OCI-LY1 (cell line): ENCODE measurements around the gene DHRS1.

Experiments used
- H2AFZ ChIP-seq: fragments of 200-600 bp; sonication (generic), shearing (Covaris generic); 2 replicates; pipeline ENCODE4 v1.6.0; 2014; ENCODE audit warnings: antibody characterized with exemption, mild to moderate bottlenecking, low read length
- H3F3A ChIP-seq: fragments of 200-600 bp; sonication (generic), shearing (Covaris generic); 2 replicates; pipeline ENCODE4 v1.6.0; 2014; ENCODE audit warnings: mild to moderate bottlenecking, antibody characterized with exemption, low read length, moderate library complexity; ENCODE audit not compliant: insufficient read depth
- H3K27ac ChIP-seq: fragments of 200-600 bp; sonication (generic); 2 replicates; pipeline ENCODE4 v1.5.1; 2014; ENCODE audit warnings: low read length, mixed run types, mild to moderate bottlenecking, low read depth; ENCODE audit not compliant: poor library complexity, severe bottlenecking
- H3K27me3 ChIP-seq: fragments of 200-600 bp; sonication (generic); 2 replicates; pipeline ENCODE4 v1.6.0; 2014; ENCODE audit warnings: antibody characterized with exemption, mild to moderate bottlenecking, low read length, moderate library complexity; ENCODE audit not compliant: insufficient read depth
- H3K36me3 ChIP-seq: fragments of 200-600 bp; sonication (generic); 2 replicates; pipeline ENCODE4 v1.6.1; 2014; ENCODE audit warnings: mild to moderate bottlenecking, antibody characterized with exemption, low read length, moderate library complexity, mixed read lengths; ENCODE audit not compliant: insufficient read depth
- H3K4me1 ChIP-seq: fragments of 200-600 bp; sonication (generic); 2 replicates; pipeline ENCODE4 v1.5.1; 2014; ENCODE audit warnings: mild to moderate bottlenecking, low read length, moderate library complexity; ENCODE audit not compliant: insufficient read depth, severe bottlenecking
- H3K4me2 ChIP-seq: fragments of 200-600 bp; sonication (generic), shearing (Covaris generic); 2 replicates; pipeline ENCODE4 v1.6.1; 2014; ENCODE audit warnings: low read length
- H3K4me3 ChIP-seq: fragments of 200-600 bp; sonication (generic); 2 replicates; pipeline ENCODE4 v1.5.1; 2014; ENCODE audit warnings: low read length, low read depth, mild to moderate bottlenecking, mixed read lengths; ENCODE audit not compliant: poor library complexity, severe bottlenecking
- H3K79me2 ChIP-seq: fragments of 200-600 bp; shearing (Covaris generic); 2 replicates; pipeline ENCODE4 v1.6.1; 2016; ENCODE audit warnings: mixed run types, low read length, mixed read lengths; ENCODE audit not compliant: insufficient read depth
- H3K9ac ChIP-seq: fragments of 200-600 bp; sonication (generic), shearing (Covaris generic); 2 replicates; pipeline ENCODE4 v1.6.1; 2014; ENCODE audit warnings: mild to moderate bottlenecking, low read length, mixed read lengths
- H3K9me2 ChIP-seq: fragments of 200-600 bp; sonication (generic), shearing (Covaris generic); 2 replicates; pipeline ENCODE4 v1.6.1; 2014; ENCODE audit warnings: low read depth, mild to moderate bottlenecking, low read length, mixed read lengths
- H3K9me3 ChIP-seq: fragments of 200-600 bp; shearing (Covaris generic); 2 replicates; pipeline ENCODE4 v1.6.1; 2014; ENCODE audit warnings: low read length, mixed read lengths
- H4K20me1 ChIP-seq: fragments of 200-600 bp; sonication (generic), shearing (Covaris generic); 2 replicates; pipeline ENCODE4 v1.6.0; 2016; ENCODE audit warnings: mild to moderate bottlenecking, low read length; ENCODE audit not compliant: insufficient read depth
- EZH2 ChIP-seq: fragments of 200-600 bp; sonication (generic), shearing (Covaris generic); IDR thresholded peaks from 2 replicates; pipeline ENCODE4 v1.8.0; 2017; ENCODE audit warnings: borderline replicate concordance, mixed run types, mild to moderate bottlenecking, antibody characterized with exemption, low read length, moderate library complexity, mixed read lengths
- TF ChIP-seq, protein P1 (sequence below): fragments of 200-600 bp; sonication (generic), shearing (Covaris generic); IDR thresholded peaks from 2 replicates; pipeline ENCODE4 v1.5.1; 2017; ENCODE audit warnings: mild to moderate bottlenecking, antibody characterized with exemption, low read length, moderate library complexity, mixed read lengths

DHRS1 gene

DNA sequence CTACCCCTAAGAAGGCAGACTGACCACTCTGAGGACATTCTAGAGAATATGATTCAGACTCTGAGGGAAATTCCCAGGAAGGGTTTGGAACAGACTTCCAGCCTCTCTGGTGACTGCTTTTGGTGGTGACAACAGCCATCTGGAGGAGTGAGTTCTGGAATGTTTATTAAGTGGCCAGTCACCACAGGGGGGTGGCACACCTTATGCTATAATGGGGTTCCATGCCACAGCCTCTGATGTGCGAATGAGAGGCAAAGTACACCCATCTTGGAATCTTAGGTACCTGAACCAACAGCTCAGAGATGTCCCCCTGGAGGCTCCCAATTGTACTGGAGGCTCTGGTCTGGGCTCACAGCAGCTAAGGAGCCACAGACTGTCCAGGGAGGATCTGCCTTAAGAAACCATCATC lies 47.7 kb downstream of the DHRS1 start:
- Histone ChIP-seq H3K27ac (no peak overlapping the region), H3K4me1 (peaks cover 2% of the 10 kb centered on the region), H4K20me1 (no peaks in the 10 kb centered on the region), H3K9me3 (no peaks in the 10 kb centered on the region), H3K4me3 (no peak overlapping the region), H2AFZ (no peak overlapping the region), H3K27me3 (no peaks in the 10 kb centered on the region), H3F3A (no peaks in the 10 kb centered on the region), H3K9ac (no peak overlapping the region), H3K4me2 (no peak overlapping the region), H3K9me2 (no peaks in the 10 kb centered on the region), H3K79me2 (no peaks in the 10 kb centered on the region), H3K36me3 (no peaks in the 10 kb centered on the region)
- TF ChIP-seq EZH2: no peak
- TF ChIP-seq, protein P1, sequence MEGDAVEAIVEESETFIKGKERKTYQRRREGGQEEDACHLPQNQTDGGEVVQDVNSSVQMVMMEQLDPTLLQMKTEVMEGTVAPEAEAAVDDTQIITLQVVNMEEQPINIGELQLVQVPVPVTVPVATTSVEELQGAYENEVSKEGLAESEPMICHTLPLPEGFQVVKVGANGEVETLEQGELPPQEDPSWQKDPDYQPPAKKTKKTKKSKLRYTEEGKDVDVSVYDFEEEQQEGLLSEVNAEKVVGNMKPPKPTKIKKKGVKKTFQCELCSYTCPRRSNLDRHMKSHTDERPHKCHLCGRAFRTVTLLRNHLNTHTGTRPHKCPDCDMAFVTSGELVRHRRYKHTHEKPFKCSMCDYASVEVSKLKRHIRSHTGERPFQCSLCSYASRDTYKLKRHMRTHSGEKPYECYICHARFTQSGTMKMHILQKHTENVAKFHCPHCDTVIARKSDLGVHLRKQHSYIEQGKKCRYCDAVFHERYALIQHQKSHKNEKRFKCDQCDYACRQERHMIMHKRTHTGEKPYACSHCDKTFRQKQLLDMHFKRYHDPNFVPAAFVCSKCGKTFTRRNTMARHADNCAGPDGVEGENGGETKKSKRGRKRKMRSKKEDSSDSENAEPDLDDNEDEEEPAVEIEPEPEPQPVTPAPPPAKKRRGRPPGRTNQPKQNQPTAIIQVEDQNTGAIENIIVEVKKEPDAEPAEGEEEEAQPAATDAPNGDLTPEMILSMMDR: no peak

DNA sequence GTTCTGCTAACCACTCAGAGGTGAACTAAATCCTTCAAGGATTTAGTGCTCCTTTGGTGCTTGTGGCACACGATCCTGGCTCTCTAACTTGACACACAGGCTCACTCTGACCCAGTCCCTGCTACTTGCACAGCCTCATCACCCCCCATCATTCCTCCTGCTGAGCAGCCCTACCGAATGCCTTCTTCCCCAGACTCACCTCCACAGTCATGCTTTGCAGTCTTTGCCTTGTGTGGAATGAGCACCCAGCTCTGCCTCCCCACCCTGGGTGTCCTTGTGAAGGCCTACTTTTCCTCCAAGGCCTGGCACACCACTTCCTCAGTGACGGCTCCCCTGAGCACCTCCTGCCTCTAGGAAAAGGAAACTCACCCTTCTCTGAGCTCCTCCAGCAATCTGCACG lies 49.2 kb downstream of the DHRS1 start:
- Histone ChIP-seq H3K36me3 (no peaks in the 10 kb centered on the region), H3K27me3 (no peaks in the 10 kb centered on the region), H3K9me2 (no peaks in the 10 kb centered on the region), H4K20me1 (no peaks in the 10 kb centered on the region), H3K4me2 (no peak overlapping the region), H3K9ac (no peak overlapping the region), H3K9me3 (no peaks in the 10 kb centered on the region), H3F3A (no peaks in the 10 kb centered on the region), H3K79me2 (no peaks in the 10 kb centered on the region), H3K4me3 (no peak overlapping the region), H3K4me1 (peaks cover 6% of the 10 kb centered on the region), H2AFZ (no peak overlapping the region), H3K27ac (no peak overlapping the region)
- TF ChIP-seq EZH2: no peak
- TF ChIP-seq, protein P1: no peak

DNA sequence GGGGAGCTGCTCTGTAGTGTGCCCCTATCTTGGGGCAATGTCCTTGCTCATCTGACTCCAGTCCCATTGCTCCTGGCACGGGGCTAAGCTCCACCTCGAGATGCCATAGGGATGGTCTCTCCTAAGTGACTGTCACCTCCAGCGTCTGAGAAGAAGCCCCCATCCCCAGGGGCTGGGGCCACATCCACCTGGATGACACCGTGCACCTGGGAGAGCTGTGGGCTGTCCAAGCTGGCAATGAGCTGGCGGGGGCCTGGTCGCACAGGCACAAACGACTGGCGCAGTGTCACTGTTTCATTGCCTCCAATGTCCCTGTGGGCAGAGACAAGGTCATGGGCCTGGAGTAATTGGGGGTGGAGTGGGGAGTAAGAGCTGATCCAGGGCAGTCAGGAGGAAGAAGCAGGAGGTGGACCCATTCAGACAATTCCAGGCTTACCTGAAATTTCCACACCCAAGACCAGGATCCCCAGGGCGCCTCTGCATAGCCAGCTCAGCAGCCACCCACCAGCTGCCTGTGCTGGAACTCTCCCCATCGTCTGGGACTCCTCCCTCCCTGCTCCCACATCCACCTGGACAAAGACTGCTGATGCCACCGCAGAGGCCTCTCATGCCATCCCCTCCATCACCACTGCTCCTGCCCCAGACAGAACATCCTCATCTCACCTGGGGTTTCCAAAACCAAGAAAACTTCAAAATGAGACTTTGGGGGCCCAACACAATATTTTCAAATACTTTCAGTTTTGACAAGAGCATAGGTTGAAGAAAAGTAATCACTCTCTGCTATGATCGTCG lies 50.2 kb downstream of the DHRS1 start:
- Histone ChIP-seq H3K4me3 (no peak overlapping the region), H3K27ac (no peak overlapping the region), H3K36me3 (no peaks in the 10 kb centered on the region), H3K79me2 (no peaks in the 10 kb centered on the region), H3K4me1 (peaks cover 6% of the 10 kb centered on the region), H3F3A (no peaks in the 10 kb centered on the region), H3K9ac (no peak overlapping the region), H4K20me1 (no peaks in the 10 kb centered on the region), H3K9me3 (no peaks in the 10 kb centered on the region), H3K4me2 (no peak overlapping the region), H2AFZ (no peak overlapping the region), H3K9me2 (no peaks in the 10 kb centered on the region), H3K27me3 (no peaks in the 10 kb centered on the region)
- TF ChIP-seq, protein P1: no peak
- TF ChIP-seq EZH2: no peak
